Neural cell (in vitro differentiated cells): ENCODE results near the gene C11orf24.

Experiments
- EP300 ChIP-seq: fragments of 450-650 bp; conservative IDR thresholded peaks from 2 replicates; pipeline ENCODE4 v1.6.1; 2014; ENCODE audit warnings: antibody characterized with exemption, mild to moderate bottlenecking, moderate library complexity; ENCODE audit not compliant: poor library complexity, severe bottlenecking
- EZH2 ChIP-seq: fragments of 200-600, 300-800 bp; shearing (Covaris generic), sonication (generic); IDR thresholded peaks from 2 replicates; pipeline ENCODE4 v1.6.1; 2014; ENCODE audit warnings: antibody characterized with exemption, low read length, borderline replicate concordance, mild to moderate bottlenecking; ENCODE audit not compliant: insufficient read depth, poor library complexity, severe bottlenecking
- POLR2AphosphoS5 ChIP-seq: IDR thresholded peaks from 2 replicates; pipeline ENCODE4 v1.6.1; 2012
- RAD21 ChIP-seq: fragments of 450-650 bp; conservative IDR thresholded peaks from 2 replicates; pipeline ENCODE4 v1.6.1; 2014; ENCODE audit warnings: antibody characterized with exemption, mild to moderate bottlenecking, moderate library complexity
- TAF1 ChIP-seq: IDR thresholded peaks from 2 replicates; pipeline ENCODE4 v1.6.1; 2012; ENCODE audit warnings: low read depth
- TF ChIP-seq, protein P1 (sequence below): fragments of 450-650 bp; IDR thresholded peaks from 2 replicates; pipeline ENCODE4 v1.5.1; 2014; ENCODE audit warnings: antibody characterized with exemption, mild to moderate bottlenecking, moderate library complexity; ENCODE audit not compliant: poor library complexity, severe bottlenecking
- TF ChIP-seq, protein P2 (sequence below): IDR thresholded peaks from 2 replicates; pipeline ENCODE4 v1.6.1; 2012; ENCODE audit warnings: borderline replicate concordance

DNA sequence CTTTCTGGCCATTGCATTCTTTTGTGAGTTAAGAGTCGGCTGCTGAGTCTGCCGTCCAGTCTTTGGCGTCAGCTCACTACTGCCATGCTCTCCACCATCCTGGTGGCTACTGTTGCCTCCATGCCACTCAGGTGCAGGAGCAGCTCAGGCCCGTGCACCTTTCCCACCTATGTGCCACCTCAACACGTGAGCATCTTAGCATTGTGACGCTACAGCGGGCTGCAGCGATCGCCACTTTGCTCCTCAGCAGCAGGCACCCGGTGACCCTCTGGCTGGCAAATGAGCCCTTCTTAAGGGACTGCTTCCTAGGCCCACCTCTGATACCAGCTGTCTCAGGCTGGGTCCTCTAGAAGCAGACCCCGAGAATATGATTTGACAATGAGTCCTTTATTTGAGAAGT is 47.2 kb downstream of the C11orf24 start:
- TF ChIP-seq, protein P1, sequence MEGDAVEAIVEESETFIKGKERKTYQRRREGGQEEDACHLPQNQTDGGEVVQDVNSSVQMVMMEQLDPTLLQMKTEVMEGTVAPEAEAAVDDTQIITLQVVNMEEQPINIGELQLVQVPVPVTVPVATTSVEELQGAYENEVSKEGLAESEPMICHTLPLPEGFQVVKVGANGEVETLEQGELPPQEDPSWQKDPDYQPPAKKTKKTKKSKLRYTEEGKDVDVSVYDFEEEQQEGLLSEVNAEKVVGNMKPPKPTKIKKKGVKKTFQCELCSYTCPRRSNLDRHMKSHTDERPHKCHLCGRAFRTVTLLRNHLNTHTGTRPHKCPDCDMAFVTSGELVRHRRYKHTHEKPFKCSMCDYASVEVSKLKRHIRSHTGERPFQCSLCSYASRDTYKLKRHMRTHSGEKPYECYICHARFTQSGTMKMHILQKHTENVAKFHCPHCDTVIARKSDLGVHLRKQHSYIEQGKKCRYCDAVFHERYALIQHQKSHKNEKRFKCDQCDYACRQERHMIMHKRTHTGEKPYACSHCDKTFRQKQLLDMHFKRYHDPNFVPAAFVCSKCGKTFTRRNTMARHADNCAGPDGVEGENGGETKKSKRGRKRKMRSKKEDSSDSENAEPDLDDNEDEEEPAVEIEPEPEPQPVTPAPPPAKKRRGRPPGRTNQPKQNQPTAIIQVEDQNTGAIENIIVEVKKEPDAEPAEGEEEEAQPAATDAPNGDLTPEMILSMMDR, result no peak
- TF ChIP-seq RAD21 (no peak), EZH2 (no peak), EP300 (no peak), POLR2AphosphoS5 (no peak), TAF1 (no peak)
- TF ChIP-seq, protein P2, sequence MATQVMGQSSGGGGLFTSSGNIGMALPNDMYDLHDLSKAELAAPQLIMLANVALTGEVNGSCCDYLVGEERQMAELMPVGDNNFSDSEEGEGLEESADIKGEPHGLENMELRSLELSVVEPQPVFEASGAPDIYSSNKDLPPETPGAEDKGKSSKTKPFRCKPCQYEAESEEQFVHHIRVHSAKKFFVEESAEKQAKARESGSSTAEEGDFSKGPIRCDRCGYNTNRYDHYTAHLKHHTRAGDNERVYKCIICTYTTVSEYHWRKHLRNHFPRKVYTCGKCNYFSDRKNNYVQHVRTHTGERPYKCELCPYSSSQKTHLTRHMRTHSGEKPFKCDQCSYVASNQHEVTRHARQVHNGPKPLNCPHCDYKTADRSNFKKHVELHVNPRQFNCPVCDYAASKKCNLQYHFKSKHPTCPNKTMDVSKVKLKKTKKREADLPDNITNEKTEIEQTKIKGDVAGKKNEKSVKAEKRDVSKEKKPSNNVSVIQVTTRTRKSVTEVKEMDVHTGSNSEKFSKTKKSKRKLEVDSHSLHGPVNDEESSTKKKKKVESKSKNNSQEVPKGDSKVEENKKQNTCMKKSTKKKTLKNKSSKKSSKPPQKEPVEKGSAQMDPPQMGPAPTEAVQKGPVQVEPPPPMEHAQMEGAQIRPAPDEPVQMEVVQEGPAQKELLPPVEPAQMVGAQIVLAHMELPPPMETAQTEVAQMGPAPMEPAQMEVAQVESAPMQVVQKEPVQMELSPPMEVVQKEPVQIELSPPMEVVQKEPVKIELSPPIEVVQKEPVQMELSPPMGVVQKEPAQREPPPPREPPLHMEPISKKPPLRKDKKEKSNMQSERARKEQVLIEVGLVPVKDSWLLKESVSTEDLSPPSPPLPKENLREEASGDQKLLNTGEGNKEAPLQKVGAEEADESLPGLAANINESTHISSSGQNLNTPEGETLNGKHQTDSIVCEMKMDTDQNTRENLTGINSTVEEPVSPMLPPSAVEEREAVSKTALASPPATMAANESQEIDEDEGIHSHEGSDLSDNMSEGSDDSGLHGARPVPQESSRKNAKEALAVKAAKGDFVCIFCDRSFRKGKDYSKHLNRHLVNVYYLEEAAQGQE, result no peak
